Endothelial cell (in vitro differentiated cells): ENCODE data around the gene B3GNT3. TPM values are rescaled to one million over a fixed set of nuclear protein-coding genes. Genes with fewer than 3 reads are reported as not detected.

Experiments
- DNase-seq: peaks from one replicate; pipeline ENCODE4 v3.0.0; 2021; ENCODE audit warnings: low spot score
- H3K27ac Mint-ChIP-seq: one replicate; pipeline ENCODE4 v1.8.0; 2021; ENCODE audit warnings: mixed read lengths, inconsistent platforms; ENCODE audit not compliant: unreplicated experiment
- H3K27me3 Mint-ChIP-seq: one replicate; pipeline ENCODE4 v1.8.0; 2021; ENCODE audit warnings: mild to moderate bottlenecking, moderate library complexity, mixed read lengths, inconsistent platforms; ENCODE audit not compliant: unreplicated experiment
- H3K36me3 Mint-ChIP-seq: one replicate; pipeline ENCODE4 v1.8.0; 2021; ENCODE audit warnings: mild to moderate bottlenecking, low read depth, mixed read lengths, inconsistent platforms; ENCODE audit not compliant: unreplicated experiment
- H3K4me1 Mint-ChIP-seq: one replicate; pipeline ENCODE4 v1.8.0; 2021; ENCODE audit warnings: mild to moderate bottlenecking, mixed read lengths, inconsistent platforms; ENCODE audit not compliant: unreplicated experiment
- H3K4me3 Mint-ChIP-seq: one replicate; pipeline ENCODE4 v1.8.0; 2021; ENCODE audit warnings: mild to moderate bottlenecking, mixed read lengths, inconsistent platforms; ENCODE audit not compliant: unreplicated experiment
- H3K9me3 Mint-ChIP-seq: one replicate; pipeline ENCODE4 v1.8.0; 2021; ENCODE audit warnings: mixed read lengths, inconsistent platforms; ENCODE audit not compliant: unreplicated experiment
- CTCF ChIP-seq: fragments of 200-600 bp; sonication (generic); IDR thresholded peaks from one replicate; pipeline ENCODE4 v1.5.0; 2021; ENCODE audit warnings: antibody characterized with exemption; ENCODE audit not compliant: unreplicated experiment
- total RNA-seq: library from RNA; stranded (reverse); fragmentation: NEBNext Ultra II Directional; extraction: Animal tissue kit (Norgen Biotek cat#: 25700); gene quantifications from one replicate; pipeline ENCODE4 v1.2.1, GENCODE V29; 2021; ENCODE audit not compliant: unreplicated experiment

The B3GNT3 gene
- total RNA-seq, 1 donor from 2014 or later = 0.77 TPM

GRCh38 chr19:17826508-17827056 lies 31.6 kb downstream of the B3GNT3 start:
- TF ChIP-seq CTCF = no peak

GRCh38 chr19:17829855-17830566 lies 35.1 kb downstream of the B3GNT3 start:
- H3K4me1 Mint-ChIP-seq = peaks cover 4% of the 10 kb centered on the region
- peaks cover 3% of the 10 kb centered on the region for H3K27me3 Mint-ChIP-seq
- peak; percentile 62 for DNase-seq
- peaks cover 2% of the 10 kb centered on the region for H3K36me3 Mint-ChIP-seq
- TF ChIP-seq CTCF = no peak
- H3K9me3 Mint-ChIP-seq = no peaks in the 10 kb centered on the region
- H3K27ac Mint-ChIP-seq = no peak overlapping the region
- peak overlapping the region; percentile 35 for H3K4me3 Mint-ChIP-seq

More at GRCh38 chr19:17826508-17827056, 31.6 kb downstream of the B3GNT3 start:
- peaks cover 4% of the 10 kb centered on the region for H3K4me1 Mint-ChIP-seq
- no peaks in the 10 kb centered on the region for H3K36me3 Mint-ChIP-seq
- H3K27ac Mint-ChIP-seq = no peak overlapping the region
- H3K27me3 Mint-ChIP-seq = peaks cover 3% of the 10 kb centered on the region
- H3K9me3 Mint-ChIP-seq = no peaks in the 10 kb centered on the region
- no peak for DNase-seq
- no peak overlapping the region for H3K4me3 Mint-ChIP-seq

- peaks cover 3% of the 10 kb centered on the region for H3K27me3 Mint-ChIP-seq
- no peak overlapping the region for H3K27ac Mint-ChIP-seq
- TF ChIP-seq CTCF = no peak
- H3K4me3 Mint-ChIP-seq = peak overlapping the region; percentile 35
- peaks cover 4% of the 10 kb centered on the region for H3K4me1 Mint-ChIP-seq
- H3K36me3 Mint-ChIP-seq = peaks cover 7% of the 10 kb centered on the region
- H3K9me3 Mint-ChIP-seq = no peaks in the 10 kb centered on the region
- peak; percentile 88 for DNase-seq
Measured at GRCh38 chr19:17830567-17831418, 35.9 kb downstream of the B3GNT3 start.

- TF ChIP-seq CTCF = no peak
- Mint-ChIP-seq H3K4me3 (no peak overlapping the region), H3K36me3 (peaks cover 8% of the 10 kb centered on the region), H3K27ac (peak overlapping the region; percentile 57), H3K9me3 (no peaks in the 10 kb centered on the region), H3K4me1 (peaks cover 5% of the 10 kb centered on the region), H3K27me3 (peaks cover 6% of the 10 kb centered on the region)
- DNase-seq = no peak
Measured at GRCh38 chr19:17831419-17831888, 36.5 kb downstream of the B3GNT3 start.
